Hepatocyte (in vitro differentiated cells): ENCODE results near the gene CFAP77. TPM values are rescaled to one million over a fixed set of nuclear protein-coding genes. Genes with fewer than 3 reads are reported as not detected.

ENCODE experiments used
- DNase-seq: peaks from one replicate; pipeline ENCODE4 v3.0.0-alpha.2; 2016; ENCODE audit warnings: low spot score
- H2AFZ ChIP-seq: fragments of 200-600 bp; sonication (generic); 2 replicates; pipeline ENCODE4 v1.6.0; 2016; ENCODE audit warnings: antibody characterized with exemption, mild to moderate bottlenecking
- H3K27ac ChIP-seq: fragments of 200-600 bp; sonication (generic); 2 replicates; pipeline ENCODE4 v1.5.1; 2016; ENCODE audit warnings: mild to moderate bottlenecking
- H3K27me3 ChIP-seq: fragments of 200-600 bp; sonication (generic); 2 replicates; pipeline ENCODE4 v1.6.1; 2016
- H3K36me3 ChIP-seq: fragments of 200-600 bp; sonication (generic); replicated peaks from 2 replicates; pipeline ENCODE4 v1.5.1; 2016; ENCODE audit warnings: low read depth; ENCODE audit not compliant: insufficient read depth
- H3K4me1 ChIP-seq: fragments of 200-600 bp; sonication (generic); 2 replicates; pipeline ENCODE4 v1.5.1; 2016; ENCODE audit warnings: mild to moderate bottlenecking, moderate library complexity; ENCODE audit not compliant: insufficient read depth
- H3K4me2 ChIP-seq: fragments of 200-600 bp; sonication (generic); 2 replicates; pipeline ENCODE4 v1.6.0; 2016
- H3K4me3 ChIP-seq: fragments of 200-600 bp; sonication (generic); 2 replicates; pipeline ENCODE4 v1.5.1; 2016; ENCODE audit warnings: mild to moderate bottlenecking
- H3K79me2 ChIP-seq: fragments of 200-600 bp; sonication (generic); 2 replicates; pipeline ENCODE4 v1.6.0; 2017; ENCODE audit warnings: mild to moderate bottlenecking
- H3K9me2 ChIP-seq: fragments of 200-600 bp; sonication (generic); replicated peaks from 2 replicates; pipeline ENCODE4 v1.6.0; 2017; ENCODE audit warnings: mild to moderate bottlenecking; ENCODE audit not compliant: insufficient read depth
- H3K9me3 ChIP-seq: fragments of 200-600 bp; sonication (generic); 2 replicates; pipeline ENCODE4 v1.5.1; 2016; ENCODE audit warnings: low read depth, mild to moderate bottlenecking
- H4K20me1 ChIP-seq: fragments of 200-600 bp; sonication (generic); 2 replicates; pipeline ENCODE4 v1.6.0; 2016; ENCODE audit warnings: mild to moderate bottlenecking; ENCODE audit not compliant: insufficient read depth, poor library complexity, severe bottlenecking
- EZH2 ChIP-seq: fragments of 200-600 bp; sonication (generic); IDR thresholded peaks from 2 replicates; pipeline ENCODE4 v1.6.1; 2016; ENCODE audit warnings: antibody characterized with exemption, mild to moderate bottlenecking, borderline replicate concordance
- EZH2phosphoT487 ChIP-seq: fragments of 200-600 bp; sonication (generic); IDR thresholded peaks from one replicate; pipeline ENCODE4 v1.6.1; 2018; ENCODE audit warnings: antibody characterized with exemption, mild to moderate bottlenecking, low read depth, moderate library complexity; ENCODE audit not compliant: unreplicated experiment, severe bottlenecking
- WGBS: methylation state at CpG from one replicate; pipeline ENCODE4 v1.1.6; 2016; ENCODE audit warnings: low lambda C conversion rate; ENCODE audit errors: missing lambda C conversion rate; 5-methylcytosine and 5-hydroxymethylcytosine counted together
- polyA plus RNA-seq: library from polyadenylated mRNA; unstranded; fragments of >200 nt; fragmentation: Nextera tagmentation; extraction: Ambion mirVana; gene quantifications from 2 replicates; pipeline ENCODE4 v1.2.1, GENCODE V29; 2016
- total RNA-seq: library from RNA; depleted of rRNA; stranded (reverse); fragments of >200 nt; gene quantifications from 2 replicates; pipeline ENCODE4 v1.2.3, GENCODE V29; 2014
- TF ChIP-seq, protein P1 (sequence below): fragments of 200-600 bp; sonication (generic); IDR thresholded peaks from 2 replicates; pipeline ENCODE4 v1.5.1; 2016; ENCODE audit warnings: antibody characterized with exemption, mild to moderate bottlenecking; ENCODE audit not compliant: poor library complexity

CFAP77 gene
- total and polyA plus RNA-seq, 2 experiments from 2014 or later, result 0.70 to 1.2 TPM

DNA sequence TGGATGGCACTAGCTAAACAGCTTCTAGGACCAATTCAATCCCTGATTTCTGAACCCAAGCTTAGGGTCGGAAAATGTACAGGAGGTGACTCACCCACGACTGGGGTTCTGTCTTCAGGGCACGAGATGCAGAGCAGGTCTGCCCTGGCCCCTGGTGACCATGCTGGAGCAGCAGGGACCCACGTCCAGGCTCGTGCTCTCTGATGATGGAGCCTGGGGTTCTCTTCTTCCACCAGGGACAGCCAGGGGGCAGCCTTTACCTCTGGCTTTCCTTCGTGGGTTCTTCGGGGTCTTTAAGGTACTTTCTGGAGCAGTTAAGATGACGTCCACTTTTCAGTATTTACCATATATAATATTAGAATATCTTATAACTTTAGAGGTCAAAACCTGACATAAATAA, 2.1 kb downstream of the CFAP77 start:
- Histone ChIP-seq H3K4me3 (no peak overlapping the region), H3K9me3 (no peaks in the 10 kb centered on the region), H3K27me3 (peaks cover 66% of the 10 kb centered on the region), H3K27ac (no peak overlapping the region), H3K4me1 (peaks cover 18% of the 10 kb centered on the region), H3K79me2 (no peaks in the 10 kb centered on the region), H3K36me3 (no peaks in the 10 kb centered on the region), H3K4me2 (no peak overlapping the region), H3K9me2 (no peaks in the 10 kb centered on the region), H4K20me1 (no peaks in the 10 kb centered on the region), H2AFZ (no peak overlapping the region)
- WGBS, result 8% methylated on average over 8 of the region's 8 CpGs
- TF ChIP-seq, protein P1, sequence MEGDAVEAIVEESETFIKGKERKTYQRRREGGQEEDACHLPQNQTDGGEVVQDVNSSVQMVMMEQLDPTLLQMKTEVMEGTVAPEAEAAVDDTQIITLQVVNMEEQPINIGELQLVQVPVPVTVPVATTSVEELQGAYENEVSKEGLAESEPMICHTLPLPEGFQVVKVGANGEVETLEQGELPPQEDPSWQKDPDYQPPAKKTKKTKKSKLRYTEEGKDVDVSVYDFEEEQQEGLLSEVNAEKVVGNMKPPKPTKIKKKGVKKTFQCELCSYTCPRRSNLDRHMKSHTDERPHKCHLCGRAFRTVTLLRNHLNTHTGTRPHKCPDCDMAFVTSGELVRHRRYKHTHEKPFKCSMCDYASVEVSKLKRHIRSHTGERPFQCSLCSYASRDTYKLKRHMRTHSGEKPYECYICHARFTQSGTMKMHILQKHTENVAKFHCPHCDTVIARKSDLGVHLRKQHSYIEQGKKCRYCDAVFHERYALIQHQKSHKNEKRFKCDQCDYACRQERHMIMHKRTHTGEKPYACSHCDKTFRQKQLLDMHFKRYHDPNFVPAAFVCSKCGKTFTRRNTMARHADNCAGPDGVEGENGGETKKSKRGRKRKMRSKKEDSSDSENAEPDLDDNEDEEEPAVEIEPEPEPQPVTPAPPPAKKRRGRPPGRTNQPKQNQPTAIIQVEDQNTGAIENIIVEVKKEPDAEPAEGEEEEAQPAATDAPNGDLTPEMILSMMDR, result peak; percentile 49
- TF ChIP-seq EZH2, result no peak
- DNase-seq, result peak; percentile 19

DNA sequence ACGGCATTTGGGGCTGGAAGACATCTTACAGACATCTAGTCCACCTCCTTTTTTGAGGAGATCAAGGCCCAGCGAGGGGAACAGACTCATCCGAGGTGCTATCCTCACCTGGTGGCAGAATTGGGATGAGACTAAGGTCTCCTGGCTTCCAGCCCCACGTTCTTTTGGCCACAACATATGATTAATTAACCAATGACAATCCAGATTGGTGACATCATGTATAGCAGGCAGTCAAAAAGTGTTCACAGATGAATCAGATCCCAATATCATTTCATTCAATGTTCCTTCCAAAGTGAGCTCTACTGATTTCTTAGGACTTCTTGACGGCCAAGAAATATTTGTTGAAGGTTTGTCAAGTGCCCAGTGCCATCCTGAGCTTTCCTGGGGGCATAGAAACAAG, 3.9 kb downstream of the CFAP77 start:
- Histone ChIP-seq H4K20me1 (no peaks in the 10 kb centered on the region), H3K4me1 (peaks cover 18% of the 10 kb centered on the region), H3K27me3 (peaks cover 83% of the 10 kb centered on the region), H2AFZ (no peak overlapping the region), H3K4me3 (no peak overlapping the region), H3K9me3 (no peaks in the 10 kb centered on the region), H3K79me2 (no peaks in the 10 kb centered on the region), H3K27ac (no peak overlapping the region), H3K36me3 (no peaks in the 10 kb centered on the region), H3K9me2 (no peaks in the 10 kb centered on the region), H3K4me2 (no peak overlapping the region)
- no peak for DNase-seq
- TF ChIP-seq EZH2, result no peak
- TF ChIP-seq, protein P1, result no peak
- no peak for TF ChIP-seq EZH2phosphoT487
- WGBS, result 69% methylated on average over 5 of the region's 5 CpGs

DNA sequence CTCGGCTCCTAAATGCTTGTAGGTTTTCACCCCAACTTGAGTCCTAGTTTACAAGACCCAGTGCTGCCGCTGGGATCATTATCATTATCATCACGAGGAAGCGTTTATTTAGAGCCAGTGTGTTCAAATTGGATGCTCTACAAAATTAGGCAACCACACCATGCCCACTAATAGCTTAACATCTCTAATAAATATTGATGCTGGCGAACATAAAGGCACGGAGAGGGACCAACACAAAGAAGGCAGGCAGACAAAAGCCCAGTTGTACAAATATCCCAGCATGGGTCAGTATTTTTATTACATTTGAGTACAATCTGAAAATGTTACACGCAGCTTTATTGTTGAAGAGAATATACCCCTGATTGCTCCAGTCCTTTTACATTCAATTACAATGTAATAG, 4.7 kb downstream of the CFAP77 start:
- Histone ChIP-seq H3K27me3 (peaks cover 85% of the 10 kb centered on the region), H3K27ac (no peak overlapping the region), H2AFZ (no peak overlapping the region), H3K4me1 (peaks cover 13% of the 10 kb centered on the region), H3K9me3 (no peaks in the 10 kb centered on the region), H3K79me2 (no peaks in the 10 kb centered on the region), H3K9me2 (no peaks in the 10 kb centered on the region), H3K4me2 (no peak overlapping the region), H3K4me3 (no peak overlapping the region), H3K36me3 (no peaks in the 10 kb centered on the region), H4K20me1 (no peaks in the 10 kb centered on the region)
- DNase-seq, result no peak
- WGBS, result 71% methylated on average over 7 of the region's 7 CpGs
- TF ChIP-seq EZH2 (no peak), EZH2phosphoT487 (no peak)
- TF ChIP-seq, protein P1, result no peak

DNA sequence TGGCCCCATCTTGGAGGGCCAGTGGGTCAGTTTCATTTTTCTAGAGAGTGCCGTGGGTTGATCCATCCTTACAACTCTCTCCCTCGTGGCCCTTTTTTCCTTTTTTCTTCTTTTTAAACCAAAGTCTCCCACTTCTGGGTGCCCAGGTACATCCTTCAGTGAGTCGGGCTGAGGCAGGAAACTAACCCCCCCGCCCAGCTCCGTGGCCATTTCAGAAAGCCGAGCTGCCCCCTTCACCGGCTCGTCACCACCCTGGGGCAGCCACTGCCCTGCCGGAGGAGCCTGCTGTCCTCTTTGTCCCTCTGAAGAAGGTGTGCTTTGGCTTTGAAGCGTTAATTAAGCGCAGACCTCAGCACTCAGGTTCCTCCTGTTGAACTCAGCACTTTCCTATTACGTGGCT, 5.2 kb downstream of the CFAP77 start:
- Histone ChIP-seq H3K9me2 (no peaks in the 10 kb centered on the region), H3K27ac (no peak overlapping the region), H3K27me3 (peaks cover 81% of the 10 kb centered on the region), H3K9me3 (no peaks in the 10 kb centered on the region), H3K4me3 (no peak overlapping the region), H2AFZ (no peak overlapping the region), H3K36me3 (no peaks in the 10 kb centered on the region), H4K20me1 (no peaks in the 10 kb centered on the region), H3K79me2 (no peaks in the 10 kb centered on the region), H3K4me1 (peaks cover 8% of the 10 kb centered on the region), H3K4me2 (no peak overlapping the region)
- 40% methylated on average over 12 of the region's 12 CpGs for WGBS
- no peak for DNase-seq
- TF ChIP-seq EZH2 (no peak), EZH2phosphoT487 (no peak)
- TF ChIP-seq, protein P1, result no peak
